Endothelial cell of umbilical vein (primary cell): Measurements from ENCODE around the gene PZP.

Source experiments
- CTCF ChIP-seq, 2 donors: IDR thresholded peaks; 1 replicate in 1 of 2; 2 replicates in 1 of 2; pipeline ENCODE4 v1.5.1; 2011; ENCODE audit warnings: low read length in 2 of 2, mild to moderate bottlenecking in 2 of 2, moderate library complexity in 2 of 2, control low read depth in 1 of 2, inconsistent platforms in 1 of 2, low read depth in 1 of 2; ENCODE audit not compliant: insufficient read depth in 1 of 2; ENCODE audit errors: extremely low read depth in 1 of 2
- EZH2 ChIP-seq: IDR thresholded peaks from 2 replicates; pipeline ENCODE4 v1.6.1; 2012; ENCODE audit warnings: borderline replicate concordance, low read depth, mild to moderate bottlenecking, moderate library complexity, low read length, inconsistent platforms; ENCODE audit not compliant: severe bottlenecking
- FOS ChIP-seq: IDR thresholded peaks from 2 replicates; pipeline ENCODE4 v1.6.1; 2011; ENCODE audit warnings: mild to moderate bottlenecking, low read length, moderate library complexity, borderline replicate concordance; ENCODE audit not compliant: insufficient read depth
- GATA2 ChIP-seq: IDR thresholded peaks from 2 replicates; pipeline ENCODE4 v1.7.0; 2011; ENCODE audit warnings: low read depth, mild to moderate bottlenecking, moderate library complexity, mixed read lengths, low read length; ENCODE audit not compliant: insufficient read length, insufficient read depth
- JUN ChIP-seq: IDR thresholded peaks from 2 replicates; pipeline ENCODE4 v1.6.1; 2011; ENCODE audit warnings: borderline replicate concordance, low read depth; ENCODE audit not compliant: insufficient read length, insufficient read depth
- MAX ChIP-seq: IDR thresholded peaks from 2 replicates; pipeline ENCODE4 v1.6.1; 2011; ENCODE audit not compliant: insufficient read depth, insufficient read length
- MYC ChIP-seq: IDR thresholded peaks from one replicate; pipeline ENCODE4 v1.6.1; 2011; ENCODE audit warnings: mild to moderate bottlenecking, low read depth, low read length
- POLR2A ChIP-seq: IDR thresholded peaks from 2 replicates; pipeline ENCODE4 v1.6.1; 2012; ENCODE audit warnings: low read depth, mild to moderate bottlenecking, control low read depth, low read length
- POLR2AphosphoS5 ChIP-seq: IDR thresholded peaks from 2 replicates; pipeline ENCODE4 v1.6.1; 2012; ENCODE audit warnings: low read depth, mild to moderate bottlenecking, control low read depth, low read length, moderate library complexity; ENCODE audit not compliant: insufficient read depth

DNA sequence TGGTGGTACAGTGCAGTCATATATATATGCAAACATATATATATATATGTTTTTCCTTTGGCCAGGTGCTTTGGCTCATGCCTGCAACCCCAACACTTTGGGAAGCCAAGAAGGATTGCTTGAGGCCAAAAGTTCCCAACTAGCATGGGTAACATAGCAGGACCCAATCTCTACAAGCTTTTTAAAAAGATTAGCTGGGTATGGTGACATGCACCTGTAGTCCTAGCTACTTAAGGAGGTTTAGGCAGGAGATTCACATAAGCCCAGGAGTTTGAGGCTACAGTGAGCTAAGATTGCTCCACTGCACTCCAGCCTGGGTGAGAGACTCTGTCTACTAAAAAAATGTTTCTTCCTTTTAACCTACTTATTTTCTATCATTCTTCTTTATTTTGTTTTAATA, 10.2 kb downstream of the PZP start:
- TF ChIP-seq MAX = no peak
- no peak for TF ChIP-seq CTCF (IDR thresholded peaks at IDR 0.05; ENCODE audit: extremely low read depth in 1 of 2, insufficient read depth in 1 of 2, low read depth in 1 of 2, low read length in 2 of 2)
- TF ChIP-seq POLR2A = no peak
- TF ChIP-seq EZH2 = no peak
- no peak for TF ChIP-seq MYC
- no peak for TF ChIP-seq POLR2AphosphoS5
- TF ChIP-seq JUN = no peak
- no peak for TF ChIP-seq FOS
- TF ChIP-seq GATA2 = no peak
